GM08714 (cell line): ENCODE measurements around the gene ACSF3.
"Not testable (repeated sequence)": the region's sequence is repeated elsewhere in the genome, so short reads cannot be mapped to it uniquely, and the experiment has no call there.

Experiments
- H3K4me3 ChIP-seq: fragments of 200-500 bp; sonication (Bioruptor generic); 2 replicates; pipeline ENCODE4 v1.5.1; 2014; ENCODE audit warnings: mild to moderate bottlenecking, low read length, inconsistent platforms
- ZNF274 ChIP-seq: IDR thresholded peaks from 2 replicates; pipeline ENCODE4 v1.6.1; 2012; ENCODE audit warnings: mild to moderate bottlenecking, low read depth, low read length

ACSF3 gene

GRCh38 chr16:89156740-89157645 is 63.3 kb downstream of the ACSF3 start:
- TF ChIP-seq ZNF274: no peak
- H3K4me3 ChIP-seq: no peak overlapping the region

- TF ChIP-seq ZNF274: no peak
Observed at GRCh38 chr16:89157778-89158177, 64.1 kb downstream of the ACSF3 start.

GRCh38 chr16:89159066-89159849 is 65.6 kb downstream of the ACSF3 start:
- H3K4me3 ChIP-seq: no peak overlapping the region

More at GRCh38 chr16:89157778-89158177, 64.1 kb downstream of the ACSF3 start:
- no peak overlapping the region for H3K4me3 ChIP-seq

GRCh38 chr16:89159850-89160354 is 66.2 kb downstream of the ACSF3 start:
- no peak overlapping the region for H3K4me3 ChIP-seq
- TF ChIP-seq ZNF274: no peak

More at GRCh38 chr16:89159066-89159849, 65.6 kb downstream of the ACSF3 start:
- no peak for TF ChIP-seq ZNF274

- H3K4me3 ChIP-seq: no peak overlapping the region
- no peak for TF ChIP-seq ZNF274
Observed at GRCh38 chr16:89160977-89161701, 67.5 kb downstream of the ACSF3 start.

- no peak for TF ChIP-seq ZNF274
- H3K4me3 ChIP-seq: no peak overlapping the region
Observed at GRCh38 chr16:89161763-89162713, 68.4 kb downstream of the ACSF3 start.

GRCh38 chr16:89163297-89163696 is 69.6 kb downstream of the ACSF3 start:
- H3K4me3 ChIP-seq: no peak overlapping the region
- no peak for TF ChIP-seq ZNF274

GRCh38 chr16:89164436-89164835 is 70.8 kb downstream of the ACSF3 start:
- TF ChIP-seq ZNF274: no peak
- H3K4me3 ChIP-seq: no peak overlapping the region

GRCh38 chr16:89164847-89165680 is 71.4 kb downstream of the ACSF3 start:
- no peak overlapping the region for H3K4me3 ChIP-seq
- TF ChIP-seq ZNF274: no peak

- not testable (repeated sequence) for H3K4me3 ChIP-seq
Observed at GRCh38 chr16:89165681-89165979, 72.0 kb downstream of the ACSF3 start.

GRCh38 chr16:89166696-89167424 is 73.2 kb downstream of the ACSF3 start:
- no peak for TF ChIP-seq ZNF274
- no peak overlapping the region for H3K4me3 ChIP-seq

GRCh38 chr16:89167425-89167941 is 73.8 kb downstream of the ACSF3 start:
- TF ChIP-seq ZNF274: no peak
- H3K4me3 ChIP-seq: no peak overlapping the region
